Measurements from ENCODE around the gene LAMP2.

LAMP2 gene

GRCh38 chrX:120456973-120457372, 12.1 kb downstream of the LAMP2 start:
- no peak for DNase-seq (ENCODE audit: low spot score)
- TF ChIP-seq, protein P1, sequence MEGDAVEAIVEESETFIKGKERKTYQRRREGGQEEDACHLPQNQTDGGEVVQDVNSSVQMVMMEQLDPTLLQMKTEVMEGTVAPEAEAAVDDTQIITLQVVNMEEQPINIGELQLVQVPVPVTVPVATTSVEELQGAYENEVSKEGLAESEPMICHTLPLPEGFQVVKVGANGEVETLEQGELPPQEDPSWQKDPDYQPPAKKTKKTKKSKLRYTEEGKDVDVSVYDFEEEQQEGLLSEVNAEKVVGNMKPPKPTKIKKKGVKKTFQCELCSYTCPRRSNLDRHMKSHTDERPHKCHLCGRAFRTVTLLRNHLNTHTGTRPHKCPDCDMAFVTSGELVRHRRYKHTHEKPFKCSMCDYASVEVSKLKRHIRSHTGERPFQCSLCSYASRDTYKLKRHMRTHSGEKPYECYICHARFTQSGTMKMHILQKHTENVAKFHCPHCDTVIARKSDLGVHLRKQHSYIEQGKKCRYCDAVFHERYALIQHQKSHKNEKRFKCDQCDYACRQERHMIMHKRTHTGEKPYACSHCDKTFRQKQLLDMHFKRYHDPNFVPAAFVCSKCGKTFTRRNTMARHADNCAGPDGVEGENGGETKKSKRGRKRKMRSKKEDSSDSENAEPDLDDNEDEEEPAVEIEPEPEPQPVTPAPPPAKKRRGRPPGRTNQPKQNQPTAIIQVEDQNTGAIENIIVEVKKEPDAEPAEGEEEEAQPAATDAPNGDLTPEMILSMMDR (IDR thresholded peaks at IDR 0.05; ENCODE audit: extremely low read depth, missing control alignments) = no peak

DNA sequence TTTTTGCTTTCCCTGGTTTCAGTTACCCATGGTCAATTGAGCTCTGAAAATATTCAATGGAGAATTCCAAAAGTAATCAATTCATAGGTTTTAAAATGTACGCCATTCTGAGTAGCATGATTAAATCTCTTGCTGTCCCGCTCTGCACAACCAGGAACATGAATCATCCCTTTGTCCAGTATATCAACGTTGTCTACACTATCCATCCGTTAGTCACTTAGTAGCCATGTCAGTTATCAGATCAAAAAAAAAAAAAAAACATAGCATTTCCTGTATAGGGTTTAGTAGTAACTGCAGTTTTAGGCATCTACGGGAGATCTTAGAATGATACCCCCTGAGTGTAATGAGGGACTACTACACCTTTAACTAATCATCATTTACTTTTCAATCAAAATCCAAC, 15.1 kb downstream of the LAMP2 start:
- DNase-seq (ENCODE audit: low spot score) = no peak
- TF ChIP-seq, protein P1 (IDR thresholded peaks at IDR 0.05; ENCODE audit: extremely low read depth, missing control alignments) = no peak

DNA sequence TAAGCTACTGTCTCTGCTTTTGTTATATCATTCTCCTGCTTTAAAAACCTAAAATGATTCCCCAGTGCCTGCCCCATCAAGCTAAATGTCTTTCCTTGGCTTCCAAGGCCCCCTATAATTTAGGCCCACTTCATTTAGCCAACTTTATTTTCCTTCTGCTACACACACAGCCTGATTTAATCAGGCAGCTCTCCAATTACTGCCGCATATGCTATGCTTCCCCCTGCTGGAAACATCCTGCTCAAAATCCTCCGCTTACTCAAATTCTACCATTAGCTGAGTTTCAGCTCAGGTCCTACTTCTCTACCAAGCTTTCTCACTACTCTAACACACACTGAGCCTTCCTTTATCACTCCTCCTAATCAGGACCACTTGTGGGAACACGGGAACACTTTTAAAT, 17.0 kb downstream of the LAMP2 start:
- TF ChIP-seq, protein P1 (IDR thresholded peaks at IDR 0.05; ENCODE audit: extremely low read depth, missing control alignments) = no peak
- peak; percentile 7 for DNase-seq (ENCODE audit: low spot score)

GRCh38 chrX:120450163-120450562, 18.9 kb downstream of the LAMP2 start:
- DNase-seq (ENCODE audit: low spot score) = no peak
- TF ChIP-seq, protein P1 (IDR thresholded peaks at IDR 0.05; ENCODE audit: extremely low read depth, missing control alignments) = no peak

DNA sequence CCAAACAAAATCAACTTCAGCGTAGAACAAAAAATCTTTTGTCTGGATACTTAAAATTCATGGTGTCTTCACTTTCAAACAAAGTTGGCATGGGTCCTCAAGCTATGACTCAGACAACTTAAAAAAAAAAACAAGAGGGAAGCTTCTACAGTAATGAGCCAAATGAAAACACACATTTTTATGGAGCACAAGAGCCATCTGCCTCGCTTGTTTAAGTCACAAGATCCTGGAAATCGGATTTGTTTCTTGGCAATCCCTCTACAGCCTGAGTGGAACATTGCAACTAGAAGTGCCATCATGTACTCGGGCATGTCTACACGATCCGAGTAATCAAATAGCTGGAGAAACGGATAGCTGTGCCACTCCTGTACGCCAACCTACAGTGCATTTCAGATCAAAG, 22.6 kb downstream of the LAMP2 start:
- DNase-seq (ENCODE audit: low spot score) = no peak
- TF ChIP-seq, protein P1 (IDR thresholded peaks at IDR 0.05; ENCODE audit: extremely low read depth, missing control alignments) = no peak

DNA sequence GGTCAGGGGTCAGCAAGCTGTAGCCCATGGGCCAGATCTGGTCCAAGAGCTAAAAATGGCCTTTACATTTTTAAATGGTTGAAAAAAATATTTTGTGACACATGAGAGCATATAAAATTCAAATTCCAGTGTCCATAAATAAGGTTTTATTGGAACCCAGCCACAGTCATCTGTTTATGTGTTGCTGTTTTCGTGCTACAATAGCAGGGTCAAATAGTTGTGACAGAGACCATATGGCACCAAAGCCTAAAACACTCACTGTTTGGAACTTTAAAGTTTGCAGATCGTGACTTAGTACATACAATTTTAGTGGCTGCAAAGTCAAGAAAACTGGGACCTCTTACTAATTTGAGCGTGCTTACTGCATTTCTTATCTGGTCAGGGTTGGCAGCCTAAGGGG, 29.2 kb downstream of the LAMP2 start:
- TF ChIP-seq, protein P1 (IDR thresholded peaks at IDR 0.05; ENCODE audit: extremely low read depth, missing control alignments) = no peak
- DNase-seq (ENCODE audit: low spot score) = no peak

DNA sequence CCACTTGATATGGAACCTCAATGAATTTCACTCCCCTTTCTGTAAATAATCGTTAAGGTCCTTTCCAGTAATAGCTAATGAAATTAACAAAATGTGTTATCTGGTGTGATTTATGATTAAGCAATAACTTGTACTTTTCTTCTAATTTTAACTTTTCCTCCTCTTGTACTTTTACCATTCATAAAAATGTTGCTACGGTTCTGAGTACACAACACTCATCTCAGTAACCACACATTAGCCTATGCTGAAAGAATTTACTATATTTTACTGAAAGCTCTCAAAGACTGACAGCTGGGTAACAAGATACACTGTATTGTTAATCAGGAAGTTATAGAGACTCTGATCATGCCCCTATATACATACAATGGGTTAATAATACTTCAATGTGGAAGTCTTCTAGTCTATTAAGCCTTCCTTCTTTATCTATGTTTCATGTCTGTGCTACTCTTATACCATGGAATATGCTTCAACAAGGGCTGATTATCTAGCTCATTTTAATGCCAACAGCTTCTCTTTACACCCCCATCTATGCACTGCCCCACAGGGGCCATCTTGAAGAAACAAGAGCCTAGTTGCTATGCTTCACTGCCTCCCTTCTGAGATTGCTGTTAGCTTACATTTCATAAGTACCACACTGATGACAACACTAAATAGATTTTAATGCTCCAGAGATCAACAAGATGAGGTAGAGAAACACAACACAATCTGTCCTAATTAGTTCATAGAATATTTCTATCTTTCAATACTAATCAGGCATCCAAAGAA, 39.1 kb downstream of the LAMP2 start:
- TF ChIP-seq, protein P1 (IDR thresholded peaks at IDR 0.05; ENCODE audit: extremely low read depth, missing control alignments) = no peak
- no peak for DNase-seq (ENCODE audit: low spot score)

All from GM20000 (cell line).